Fibroblast of lung (primary cell): ENCODE data around the gene APRT. TPM values are rescaled to one million over a fixed set of nuclear protein-coding genes. Genes with fewer than 3 reads are reported as not detected.

ENCODE experiments used
- DNase-seq, 2 donors: peaks; one replicate each; pipeline versions ENCODE4 v3.0.0 to v3.0.0-alpha.2; 2010; ENCODE audit warnings: low read depth in 2 of 2
- H2AFZ ChIP-seq: 2 replicates; pipeline ENCODE4 v1.5.1; 2012; ENCODE audit warnings: low read length, control low read depth, inconsistent platforms
- H3K27ac ChIP-seq: 2 replicates; pipeline ENCODE4 v1.5.1; 2011; ENCODE audit warnings: low read length, control low read depth; ENCODE audit not compliant: insufficient read depth
- H3K27me3 ChIP-seq: 2 replicates; pipeline ENCODE4 v1.5.1; 2011; ENCODE audit warnings: mild to moderate bottlenecking, low read length; ENCODE audit not compliant: control insufficient read depth, insufficient read depth
- H3K36me3 ChIP-seq: 2 replicates; pipeline ENCODE4 v1.5.1; 2011; ENCODE audit warnings: low read length; ENCODE audit not compliant: control insufficient read depth, insufficient read depth
- H3K4me1 ChIP-seq: 2 replicates; pipeline ENCODE4 v1.5.1; 2011; ENCODE audit warnings: low read length; ENCODE audit not compliant: control insufficient read depth, insufficient read depth; ENCODE audit errors: extremely low read depth
- H3K4me2 ChIP-seq: 2 replicates; pipeline ENCODE4 v1.5.1; 2011; ENCODE audit warnings: low read length, control low read depth; ENCODE audit not compliant: insufficient read depth; ENCODE audit errors: extremely low read depth
- H3K4me3 ChIP-seq, 4 experiments: fragments of 200-600 bp in 1 of 4; sonication (generic) in 1 of 4; replicated peaks in 1 of 4; 2 replicates each; pipeline ENCODE4 v1.5.1; 2011 to 2016; ENCODE audit warnings: low read length in 4 of 4, low read depth in 3 of 4, mild to moderate bottlenecking in 3 of 4, control low read depth in 2 of 4, inconsistent platforms in 1 of 4, mixed read lengths in 1 of 4; ENCODE audit not compliant: insufficient read depth in 1 of 4; ENCODE audit errors: control extremely low read depth in 1 of 4
- H3K79me2 ChIP-seq: 2 replicates; pipeline ENCODE4 v1.5.1; 2012; ENCODE audit warnings: mild to moderate bottlenecking, low read length, inconsistent platforms; ENCODE audit not compliant: control insufficient read depth, insufficient read depth
- H3K9ac ChIP-seq: 2 replicates; pipeline ENCODE4 v1.5.1; 2011; ENCODE audit warnings: mild to moderate bottlenecking, low read length, control low read depth; ENCODE audit not compliant: insufficient read depth
- H3K9me3 ChIP-seq: 2 replicates; pipeline ENCODE4 v1.5.1; 2012; ENCODE audit warnings: low read depth, low read length; ENCODE audit not compliant: control insufficient read depth, insufficient read depth
- H4K20me1 ChIP-seq: 2 replicates; pipeline ENCODE4 v1.5.1; 2011; ENCODE audit warnings: low read length; ENCODE audit not compliant: control insufficient read depth, insufficient read depth; ENCODE audit errors: extremely low read depth
- CTCF ChIP-seq, 2 donors: IDR thresholded peaks in 1 of 2; conservative IDR thresholded peaks in 1 of 2; 1 replicate in 1 of 2; 2 replicates in 1 of 2; pipeline ENCODE4 v1.5.1; 2011 to 2012; ENCODE audit warnings: low read length in 2 of 2, control low read depth in 1 of 2, inconsistent platforms in 1 of 2, low read depth in 1 of 2, mild to moderate bottlenecking in 1 of 2
- EZH2 ChIP-seq: IDR thresholded peaks from 2 replicates; pipeline ENCODE4 v1.5.1; 2012; ENCODE audit warnings: low read length, control low read depth, mild to moderate bottlenecking; ENCODE audit errors: missing control alignments
- polyA plus RNA-seq, 2 donors: library from polyadenylated mRNA; depleted of rRNA in 1 of 2; stranded (reverse) in 1 of 2; unstranded in 1 of 2; fragments of >200 nt; gene quantifications; 2 replicates each; pipeline ENCODE4 v1.2.1, GENCODE V29; 2011 to 2012; ENCODE audit warnings: missing spikeins in 1 of 2
- total RNA-seq: library from RNA; depleted of rRNA; stranded (reverse); fragments of >200 nt; gene quantifications from 2 replicates; pipeline ENCODE4 v1.2.1, GENCODE V29; 2014

The APRT gene
- total and polyA plus RNA-seq, 2 donors (not counting 1 experiment from before 2014, with no cell fraction given): 39.2 to 95.6 TPM

- Histone ChIP-seq H3K9me3 (no peaks in the 10 kb centered on the region), H3K79me2 (peaks cover 19% of the 10 kb centered on the region), H4K20me1 (no peaks in the 10 kb centered on the region), H3K36me3 (peaks cover 20% of the 10 kb centered on the region), H3K27me3 (no peaks in the 10 kb centered on the region), H3K4me1 (peaks cover 15% of the 10 kb centered on the region), H3K4me2 (peak overlapping the region; percentile 77), H3K4me3 (peak overlapping the region; percentile 61 to 75 (median 72)), H3K9ac (peak overlapping the region; percentile 91), H2AFZ (no peak overlapping the region), H3K27ac (peak overlapping the region; percentile 88)
- DNase-seq: peak; percentile 74 to 82
- TF ChIP-seq CTCF (conservative IDR thresholded peaks at IDR 0.05 in 1 of 2, IDR thresholded peaks at IDR 0.05 in 1 of 2; ENCODE audit: low read depth in 1 of 2, low read length in 2 of 2) (no peak), EZH2 (no peak)
These were observed 588 bp downstream of the APRT start for GRCh38 chr16:88810912-88811768.

DNA sequence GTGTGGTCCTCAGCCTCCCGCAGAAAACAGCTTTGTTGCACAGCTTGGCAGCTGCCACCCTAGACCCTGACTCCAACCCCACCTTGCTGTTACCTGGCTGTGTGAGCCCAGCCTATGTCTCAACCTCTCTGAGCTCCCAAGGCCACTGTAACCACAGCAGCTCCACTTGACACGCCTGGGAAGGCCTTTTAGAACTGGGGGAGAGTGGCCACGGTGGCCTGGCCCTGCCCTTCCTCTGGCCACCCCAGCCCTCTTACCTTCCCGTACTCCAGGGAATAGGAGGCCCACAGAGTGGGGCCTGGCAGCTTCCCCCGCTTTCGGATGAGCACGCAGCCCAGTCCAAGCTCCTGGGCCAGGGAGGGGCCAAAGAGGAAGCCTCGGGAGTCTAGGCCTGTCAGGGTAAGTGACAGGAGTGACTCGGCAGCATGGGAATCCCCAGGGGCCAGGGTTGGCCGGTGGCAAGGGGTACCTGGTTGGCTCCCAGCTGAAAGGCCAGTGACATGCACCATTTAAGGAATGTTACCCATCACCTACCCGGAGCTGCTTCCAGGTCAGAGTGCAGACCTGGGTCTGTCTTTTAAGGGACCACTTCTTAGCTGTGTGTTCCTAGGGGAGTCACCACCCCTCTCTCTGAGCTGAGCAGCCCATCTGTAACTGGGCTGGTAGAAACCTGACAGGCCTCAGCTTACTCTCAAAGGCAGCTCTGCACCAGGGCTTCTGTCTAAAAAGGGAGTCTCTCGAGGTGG is 1.4 kb downstream of the APRT start:
- no peaks in the 10 kb centered on the region for H3K9me3 ChIP-seq
- peak overlapping the region; percentile 77 for H3K4me2 ChIP-seq
- peaks cover 23% of the 10 kb centered on the region for H3K79me2 ChIP-seq
- no peak overlapping the region for H2AFZ ChIP-seq
- peaks cover 22% of the 10 kb centered on the region for H3K36me3 ChIP-seq
- peak overlapping the region; percentile 88 for H3K27ac ChIP-seq
- no peaks in the 10 kb centered on the region for H3K27me3 ChIP-seq
- TF ChIP-seq EZH2 (no peak), CTCF (conservative IDR thresholded peaks at IDR 0.05 in 1 of 2, IDR thresholded peaks at IDR 0.05 in 1 of 2; ENCODE audit: low read depth in 1 of 2, low read length in 2 of 2) (no peak)
- peaks cover 15% of the 10 kb centered on the region for H3K4me1 ChIP-seq
- H4K20me1 ChIP-seq: no peaks in the 10 kb centered on the region
- no peak for DNase-seq
- H3K4me3 ChIP-seq: peak overlapping the region; percentile 61 to 75 (median 72)
- peak overlapping the region; percentile 91 for H3K9ac ChIP-seq

- Histone ChIP-seq H3K4me1 (peaks cover 17% of the 10 kb centered on the region), H3K9ac (no peak overlapping the region), H3K36me3 (peaks cover 25% of the 10 kb centered on the region), H4K20me1 (no peaks in the 10 kb centered on the region), H3K4me3 (peak overlapping the region in 1 of 4 experiments; percentile 73), H3K27ac (peak overlapping the region; percentile 14), H2AFZ (no peak overlapping the region), H3K9me3 (no peaks in the 10 kb centered on the region), H3K79me2 (peaks cover 29% of the 10 kb centered on the region), H3K27me3 (no peaks in the 10 kb centered on the region), H3K4me2 (peak overlapping the region; percentile 77)
- no peak for DNase-seq
- TF ChIP-seq CTCF (conservative IDR thresholded peaks at IDR 0.05 in 1 of 2, IDR thresholded peaks at IDR 0.05 in 1 of 2; ENCODE audit: low read depth in 1 of 2, low read length in 2 of 2) (no peak), EZH2 (no peak)
These were observed 2.0 kb downstream of the APRT start for GRCh38 chr16:88809676-88810165.
